GM23338 (cell line): ENCODE results near the gene YIPF5.

Source experiments
- CTCF ChIP-seq, 2 experiments: fragments of 200-600 bp in 1 of 2; sonication (generic) in 1 of 2; conservative IDR thresholded peaks; 2 replicates each; pipeline versions ENCODE4 v1.5.1 to v1.6.1; 2016 to 2017; ENCODE audit warnings: antibody characterized with exemption in 2 of 2, low read depth in 2 of 2, mild to moderate bottlenecking in 2 of 2, moderate library complexity in 1 of 2
- EZH2phosphoT487 ChIP-seq: fragments of 200-600 bp; sonication (generic); IDR thresholded peaks from one replicate; pipeline ENCODE4 v1.8.1; 2018; ENCODE audit warnings: antibody characterized with exemption; ENCODE audit not compliant: unreplicated experiment

DNA sequence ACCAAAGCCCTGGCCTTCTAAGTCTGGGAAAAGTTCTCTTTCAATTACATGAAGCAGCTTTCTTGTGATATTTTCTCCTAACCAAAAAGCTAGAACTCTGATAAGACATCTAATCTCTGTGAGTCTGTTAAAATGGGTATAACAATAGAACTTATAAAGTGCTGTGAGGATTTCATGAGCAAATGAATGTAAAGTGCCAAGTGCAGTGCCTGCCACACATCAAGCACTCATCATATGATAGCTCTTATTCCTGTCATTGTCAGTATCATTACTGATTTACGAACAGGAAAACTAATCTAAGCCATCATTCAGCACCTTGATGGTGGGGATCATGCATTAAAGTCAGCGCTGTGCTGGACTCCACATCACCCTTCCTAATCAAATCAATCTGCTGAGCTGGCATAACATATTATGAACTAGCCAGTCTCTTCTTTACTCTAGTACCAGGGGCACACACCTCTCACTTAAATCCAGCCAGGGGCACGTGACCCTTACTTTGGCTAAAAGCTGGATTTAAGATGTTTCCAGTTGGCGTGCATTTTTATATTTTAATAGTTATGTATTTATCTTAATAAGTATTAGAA lies 37.3 kb downstream of the YIPF5 start:
- TF ChIP-seq EZH2phosphoT487 (no peak), CTCF (conservative IDR thresholded peaks at IDR 0.05; ENCODE audit: low read depth in 2 of 2) (no peak)
